Neural crest cell (in vitro differentiated cells): ENCODE results near the gene GAS6. TPM values are rescaled to one million over a fixed set of nuclear protein-coding genes. Genes with fewer than 3 reads are reported as not detected.
A peak's percentile ranks its signal among the peaks of the same experiment; 100 is the strongest.

Source experiments
- DNase-seq: peaks from one replicate; pipeline ENCODE4 v3.0.0; 2021; ENCODE audit warnings: low read depth, mixed read lengths, low spot score
- H3K27ac Mint-ChIP-seq: one replicate; pipeline ENCODE4 v1.8.0; 2021; ENCODE audit warnings: mild to moderate bottlenecking, mixed read lengths; ENCODE audit not compliant: unreplicated experiment
- H3K27me3 Mint-ChIP-seq: 2 replicates; pipeline ENCODE4 v1.8.0; 2021; ENCODE audit warnings: low read depth, mild to moderate bottlenecking, mixed read lengths
- H3K36me3 Mint-ChIP-seq: 2 replicates; pipeline ENCODE4 v1.8.0; 2021; ENCODE audit warnings: low read depth, mild to moderate bottlenecking, mixed read lengths
- H3K4me1 Mint-ChIP-seq: 2 replicates; pipeline ENCODE4 v1.8.0; 2021; ENCODE audit warnings: mixed read lengths
- H3K4me3 Mint-ChIP-seq: one replicate; pipeline ENCODE4 v1.8.0; 2021; ENCODE audit warnings: mild to moderate bottlenecking, mixed read lengths
- H3K9me3 Mint-ChIP-seq: 2 replicates; pipeline ENCODE4 v1.8.0; 2021; ENCODE audit warnings: mixed read lengths
- total RNA-seq: library from RNA; stranded (reverse); gene quantifications from 2 replicates; pipeline ENCODE4 v1.2.1, GENCODE V29; 2021
- TF ChIP-seq, protein P1 (sequence below): fragments of 200-600 bp; sonication (generic); conservative IDR thresholded peaks from 2 replicates; pipeline ENCODE4 v1.5.0; 2021; ENCODE audit warnings: antibody characterized with exemption, mild to moderate bottlenecking

Gene GAS6
- total RNA-seq, 1 donor from 2014 or later, result 9.0 TPM

GRCh38 chr13:113839536-113840204 lies 24.2 kb downstream of the GAS6 start:
- no peaks in the 10 kb centered on the region for H3K9me3 Mint-ChIP-seq
- no peaks in the 10 kb centered on the region for H3K36me3 Mint-ChIP-seq
- H3K27ac Mint-ChIP-seq, result no peak overlapping the region
- TF ChIP-seq, protein P1, sequence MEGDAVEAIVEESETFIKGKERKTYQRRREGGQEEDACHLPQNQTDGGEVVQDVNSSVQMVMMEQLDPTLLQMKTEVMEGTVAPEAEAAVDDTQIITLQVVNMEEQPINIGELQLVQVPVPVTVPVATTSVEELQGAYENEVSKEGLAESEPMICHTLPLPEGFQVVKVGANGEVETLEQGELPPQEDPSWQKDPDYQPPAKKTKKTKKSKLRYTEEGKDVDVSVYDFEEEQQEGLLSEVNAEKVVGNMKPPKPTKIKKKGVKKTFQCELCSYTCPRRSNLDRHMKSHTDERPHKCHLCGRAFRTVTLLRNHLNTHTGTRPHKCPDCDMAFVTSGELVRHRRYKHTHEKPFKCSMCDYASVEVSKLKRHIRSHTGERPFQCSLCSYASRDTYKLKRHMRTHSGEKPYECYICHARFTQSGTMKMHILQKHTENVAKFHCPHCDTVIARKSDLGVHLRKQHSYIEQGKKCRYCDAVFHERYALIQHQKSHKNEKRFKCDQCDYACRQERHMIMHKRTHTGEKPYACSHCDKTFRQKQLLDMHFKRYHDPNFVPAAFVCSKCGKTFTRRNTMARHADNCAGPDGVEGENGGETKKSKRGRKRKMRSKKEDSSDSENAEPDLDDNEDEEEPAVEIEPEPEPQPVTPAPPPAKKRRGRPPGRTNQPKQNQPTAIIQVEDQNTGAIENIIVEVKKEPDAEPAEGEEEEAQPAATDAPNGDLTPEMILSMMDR, result no peak
- DNase-seq, result no peak
- H3K4me3 Mint-ChIP-seq, result no peak overlapping the region
- H3K4me1 Mint-ChIP-seq, result peaks cover 16% of the 10 kb centered on the region
- no peaks in the 10 kb centered on the region for H3K27me3 Mint-ChIP-seq

GRCh38 chr13:113838711-113839201 lies 25.1 kb downstream of the GAS6 start:
- no peak for DNase-seq
- Mint-ChIP-seq H3K36me3 (no peaks in the 10 kb centered on the region), H3K4me3 (no peak overlapping the region), H3K9me3 (no peaks in the 10 kb centered on the region), H3K27ac (no peak overlapping the region), H3K27me3 (no peaks in the 10 kb centered on the region), H3K4me1 (peaks cover 12% of the 10 kb centered on the region)
- TF ChIP-seq, protein P1, result no peak

- no peak for DNase-seq
- no peaks in the 10 kb centered on the region for H3K36me3 Mint-ChIP-seq
- TF ChIP-seq, protein P1, result no peak
- H3K27me3 Mint-ChIP-seq, result no peaks in the 10 kb centered on the region
- peaks cover 12% of the 10 kb centered on the region for H3K4me1 Mint-ChIP-seq
- H3K9me3 Mint-ChIP-seq, result no peaks in the 10 kb centered on the region
- peak overlapping the region; percentile 91 for H3K27ac Mint-ChIP-seq
- H3K4me3 Mint-ChIP-seq, result no peak overlapping the region
Measured at GRCh38 chr13:113837560-113838355, 26.1 kb downstream of the GAS6 start.

- Mint-ChIP-seq H3K9me3 (no peaks in the 10 kb centered on the region), H3K36me3 (no peaks in the 10 kb centered on the region), H3K4me3 (no peak overlapping the region), H3K27ac (peak overlapping the region; percentile 91), H3K4me1 (peaks cover 12% of the 10 kb centered on the region), H3K27me3 (no peaks in the 10 kb centered on the region)
- DNase-seq, result no peak
- TF ChIP-seq, protein P1, result no peak
Measured at GRCh38 chr13:113836768-113837559, 26.9 kb downstream of the GAS6 start.

- peaks cover 12% of the 10 kb centered on the region for H3K4me1 Mint-ChIP-seq
- TF ChIP-seq, protein P1, result no peak
- H3K36me3 Mint-ChIP-seq, result no peaks in the 10 kb centered on the region
- no peak overlapping the region for H3K27ac Mint-ChIP-seq
- H3K27me3 Mint-ChIP-seq, result no peaks in the 10 kb centered on the region
- H3K9me3 Mint-ChIP-seq, result no peaks in the 10 kb centered on the region
- no peak overlapping the region for H3K4me3 Mint-ChIP-seq
- DNase-seq, result no peak
Measured at GRCh38 chr13:113835461-113836270, 28.2 kb downstream of the GAS6 start.
